IMR-90 (cell line): ENCODE results near the gene VPS50. TPM values are rescaled to one million over a fixed set of nuclear protein-coding genes. Genes with fewer than 3 reads are reported as not detected.

Source experiments
- ATAC-seq: fragments of 200-7000 bp; cut with Tn5 transposase; 2 replicates; pipeline ENCODE4 v1.9.1; 2020; ENCODE audit warnings: low read depth, mild to moderate bottlenecking, moderate library complexity
- BruUV-seq: library from RNA; stranded (reverse); fragments of 400-500 nt; replicated peaks from 2 replicates; lab custom pipeline; 2021; lab: Mats Ljungman, UMichigan
- CTCF ChIA-PET: fragments of 300-600 bp; formaldehyde crosslinking; extraction: SDS; loops from one replicate; lab custom pipeline; 2021; ENCODE audit warnings: antibody characterized with exemption; lab: Yijun Ruan, JAX
- POLR2A ChIA-PET: fragments of 300-600 bp; sonication (Branson Sonifier 250); formaldehyde crosslinking; loops from one replicate; lab custom pipeline; 2022; ENCODE audit warnings: antibody characterized with exemption; ENCODE audit not compliant: unreplicated experiment; lab: Charles Lee
- DNase-seq: peaks from one replicate; pipeline ENCODE4 v3.0.0; 2013
- H2AFZ ChIP-seq: replicated peaks from 2 replicates; pipeline ENCODE3; 2013; ENCODE audit warnings: low read length, mild to moderate bottlenecking; ENCODE audit not compliant: poor library complexity
- H2AK5ac ChIP-seq: 2 replicates; pipeline ENCODE4 v1.6.1; 2013; ENCODE audit warnings: low read depth, low read length, inconsistent platforms
- H2AK9ac ChIP-seq: replicated peaks from 2 replicates; pipeline ENCODE3; 2013; ENCODE audit warnings: mild to moderate bottlenecking, low read depth, low read length, moderate library complexity; ENCODE audit not compliant: poor library complexity
- H2BK120ac ChIP-seq: 2 replicates; pipeline ENCODE4 v1.6.1; 2013; ENCODE audit warnings: low read depth, low read length, inconsistent platforms
- H2BK15ac ChIP-seq: 3 replicates; pipeline ENCODE4 v1.6.1; 2013; ENCODE audit warnings: low read depth, low read length, inconsistent platforms
- H2BK20ac ChIP-seq: 2 replicates; pipeline ENCODE4 v1.6.1; 2013; ENCODE audit warnings: low read depth, mild to moderate bottlenecking, inconsistent platforms, low read length, moderate library complexity
- H2BK5ac ChIP-seq: 2 replicates; pipeline ENCODE4 v1.6.1; 2013; ENCODE audit warnings: mild to moderate bottlenecking, low read depth, low read length, inconsistent platforms; ENCODE audit not compliant: poor library complexity, severe bottlenecking
- H3K14ac ChIP-seq: replicated peaks from 2 replicates; pipeline ENCODE4 v1.6.1; 2013; ENCODE audit warnings: low read depth, low read length, inconsistent platforms
- H3K18ac ChIP-seq: 2 replicates; pipeline ENCODE4 v1.6.1; 2013; ENCODE audit warnings: low read depth, low read length, control low read depth
- H3K23ac ChIP-seq: 2 replicates; pipeline ENCODE4 v1.6.1; 2013; ENCODE audit warnings: low read depth, low read length, inconsistent platforms
- H3K27ac ChIP-seq: 2 replicates; pipeline ENCODE4 v1.5.1; 2013; ENCODE audit warnings: mild to moderate bottlenecking, control low read depth, low read length; ENCODE audit not compliant: insufficient read depth
- H3K27me3 ChIP-seq: 2 replicates; pipeline ENCODE4 v1.6.1; 2013; ENCODE audit warnings: low read length; ENCODE audit not compliant: control insufficient read depth, insufficient read depth
- H3K36me3 ChIP-seq: 2 replicates; pipeline ENCODE4 v1.6.1; 2013; ENCODE audit warnings: low read length, mixed read lengths; ENCODE audit not compliant: control insufficient read depth, insufficient read depth
- H3K4ac ChIP-seq: 2 replicates; pipeline ENCODE4 v1.6.1; 2013; ENCODE audit warnings: low read depth, low read length, inconsistent platforms
- H3K4me1 ChIP-seq: 2 replicates; pipeline ENCODE4 v1.6.1; 2013; ENCODE audit warnings: low read length, mixed read lengths; ENCODE audit not compliant: control insufficient read depth, insufficient read depth
- H3K4me2 ChIP-seq: 2 replicates; pipeline ENCODE4 v1.6.1; 2013; ENCODE audit warnings: low read depth, mild to moderate bottlenecking, control low read depth, low read length, moderate library complexity
- H3K4me3 ChIP-seq: 2 replicates; pipeline ENCODE4 v1.5.1; 2013; ENCODE audit warnings: low read depth, mild to moderate bottlenecking, control low read depth, low read length, moderate library complexity; ENCODE audit not compliant: insufficient read depth
- H3K56ac ChIP-seq: 2 replicates; pipeline ENCODE4 v1.6.1; 2013; ENCODE audit warnings: low read length, inconsistent platforms; ENCODE audit not compliant: insufficient read depth; ENCODE audit errors: extremely low read depth
- H3K79me1 ChIP-seq, 2 experiments: 2 replicates each; pipeline ENCODE4 v1.6.1; 2013; ENCODE audit warnings: low read length in 2 of 2, inconsistent platforms in 1 of 2, low read depth in 1 of 2
- H3K9ac ChIP-seq: 2 replicates; pipeline ENCODE4 v1.6.1; 2013; ENCODE audit warnings: low read depth, low read length, control low read depth
- H3K9me1 ChIP-seq: 2 replicates; pipeline ENCODE4 v1.6.1; 2013; ENCODE audit warnings: low read length, inconsistent platforms; ENCODE audit not compliant: insufficient read depth
- H3K9me3 ChIP-seq: 2 replicates; pipeline ENCODE4 v1.6.1; 2013; ENCODE audit warnings: low read length; ENCODE audit not compliant: control insufficient read depth, insufficient read depth
- H4K20me1 ChIP-seq: 2 replicates; pipeline ENCODE4 v1.6.1; 2013; ENCODE audit warnings: low read length, inconsistent platforms; ENCODE audit not compliant: insufficient read depth
- H4K5ac ChIP-seq: 2 replicates; pipeline ENCODE4 v1.6.1; 2013; ENCODE audit warnings: mild to moderate bottlenecking, low read depth, low read length, control low read depth
- H4K8ac ChIP-seq, 2 experiments: 2 replicates each; pipeline ENCODE4 v1.6.1; 2013; ENCODE audit warnings: low read depth in 2 of 2, low read length in 2 of 2, control low read depth in 1 of 2, inconsistent platforms in 1 of 2
- H4K91ac ChIP-seq: 2 replicates; pipeline ENCODE4 v1.6.1; 2013; ENCODE audit warnings: low read depth, low read length, inconsistent platforms; ENCODE audit not compliant: insufficient read depth
- ELK1 ChIP-seq: fragments of 150-350 bp; IDR thresholded peaks from 2 replicates; pipeline ENCODE4 v1.6.1; 2016; ENCODE audit warnings: low read depth, mild to moderate bottlenecking, low read length, moderate library complexity, borderline replicate concordance
- FOS ChIP-seq: fragments of 150-350 bp; IDR thresholded peaks from 2 replicates; pipeline ENCODE4 v1.6.1; 2016; ENCODE audit warnings: low read depth, low read length
- WGBS, 2 experiments: methylation state at CpG; one replicate each; pipeline versions ENCODE4 v1.1.5 to v1.1.7; 2013; ENCODE audit warnings: missing lambda C conversion rate in 2 of 2; ENCODE audit not compliant: insufficient read length in 1 of 2; ENCODE audit errors: extremely low coverage in 2 of 2; 5-methylcytosine and 5-hydroxymethylcytosine counted together
- dilution Hi-C: fragments of 300-500 bp; cut with HindIII; formaldehyde crosslinking; loops from one replicate; pipeline ENCODE4 v1.14.3; 2018; ENCODE audit warnings: low sequenced_read_pairs; ENCODE audit not compliant: unreplicated experiment
- in situ Hi-C: fragments of 300-500 bp; cut with MboI; formaldehyde crosslinking; loops from 3 replicates; pipeline ENCODE4 v1.14.3; 2019; ENCODE audit warnings: low sequenced_read_pairs, inconsistent platforms, mixed read lengths
- intact Hi-C: fragments of 100-400 bp; cut with micrococcal nuclease; formaldehyde crosslinking; loops from 2 replicates; pipeline ENCODE4 v1.10.0; 2022
- polyA plus RNA-seq, 3 experiments: library from polyadenylated mRNA; depleted of rRNA; stranded (reverse); fragments of >200 nt; gene quantifications; 2 replicates each; pipeline ENCODE4 v1.2.3, GENCODE V29; 2012; ENCODE audit warnings: low replicate concordance in 1 of 3
- total RNA-seq: library from RNA; depleted of rRNA; stranded (reverse); fragments of >200 nt; gene quantifications from 2 replicates; pipeline ENCODE4 v1.2.3, GENCODE V29; 2012

VPS50 gene
- total and polyA plus RNA-seq, 2 of the 4 experiments (the other 2 are of a cell fraction), result 7.1 to 22.0 TPM

- no peak overlapping the region for H3K14ac ChIP-seq
- no peak overlapping the region for H3K4me3 ChIP-seq
- H4K8ac ChIP-seq, result no peak overlapping the region
- no peaks in the 10 kb centered on the region for H3K9me3 ChIP-seq
- ChIA-PET CTCF (interaction anchor here (2.1 kb wide), 1 partner anchor 9 kb away, joined by 13 read pairs; no protein-coding TSS in a partner anchor), POLR2A (no interaction called here)
- no peaks in the 10 kb centered on the region for H3K79me1 ChIP-seq
- BruUV-seq, result no TSS peak
- no peak overlapping the region for H2AFZ ChIP-seq
- H3K23ac ChIP-seq, result no peak overlapping the region
- no peak overlapping the region for H3K9ac ChIP-seq
- no peak overlapping the region for H4K5ac ChIP-seq
- H2BK15ac ChIP-seq, result no peak overlapping the region
- in situ Hi-C loops, result no loop called here
- ATAC-seq (no peak), DNase-seq (no peak)
- no peak overlapping the region for H3K18ac ChIP-seq
- H3K4me2 ChIP-seq, result no peak overlapping the region
- intact Hi-C loops, result no loop called here
- H4K91ac ChIP-seq, result no peak overlapping the region
- WGBS, 2 experiments, result no CpG with 5 or more reads among the region's 1 CpG
- no peak overlapping the region for H2AK9ac ChIP-seq
- H2BK120ac ChIP-seq, result no peak overlapping the region
- no peaks in the 10 kb centered on the region for H4K20me1 ChIP-seq
- H2AK5ac ChIP-seq, result no peak overlapping the region
- no peaks in the 10 kb centered on the region for H3K27me3 ChIP-seq
- no peaks in the 10 kb centered on the region for H3K36me3 ChIP-seq
- H3K9me1 ChIP-seq, result no peaks in the 10 kb centered on the region
- dilution Hi-C loops, result no loop called here
- no peak overlapping the region for H2BK20ac ChIP-seq
- no peak overlapping the region for H3K56ac ChIP-seq
- no peak overlapping the region for H2BK5ac ChIP-seq
- TF ChIP-seq ELK1, result no peak
- no peak for TF ChIP-seq FOS
- no peak overlapping the region for H3K27ac ChIP-seq
- H3K4me1 ChIP-seq, result no peaks in the 10 kb centered on the region
- H3K4ac ChIP-seq, result no peak overlapping the region
Observed at GRCh38 chr7:93365341-93365740, 133.2 kb downstream of the VPS50 start.
